SK-N-SH treated with all-trans-retinoic acid at 6 μM for 48 hours (cell line): ENCODE measurements around the gene MOV10L1.
"Not testable (repeated sequence)": the region's sequence is repeated elsewhere in the genome, so short reads cannot be mapped to it uniquely, and the experiment has no call there.

Source experiments
- CSDC2 ChIP-seq: fragments of 250-450 bp; sonication (Bioruptor Pico); IDR thresholded peaks from 2 replicates; pipeline ENCODE4 v1.5.0; 2020; ENCODE audit warnings: mild to moderate bottlenecking, moderate library complexity
- ISL1 ChIP-seq: fragments of 250-450 bp; sonication (Bioruptor Pico); IDR thresholded peaks from 2 replicates; pipeline ENCODE4 v2.1.2; 2022; ENCODE audit warnings: mild to moderate bottlenecking, moderate library complexity
- ZFP3 ChIP-seq: fragments of 250-450 bp; sonication (Bioruptor Pico); IDR thresholded peaks from 2 replicates; pipeline ENCODE4 v1.5.0; 2020; ENCODE audit warnings: mild to moderate bottlenecking, moderate library complexity
- TF ChIP-seq, protein P1 (sequence below): fragments of 250-450 bp; sonication (Bioruptor Pico); IDR thresholded peaks from 2 replicates; pipeline ENCODE4 v1.5.1; 2020; ENCODE audit warnings: low read depth, mild to moderate bottlenecking, moderate library complexity

DNA sequence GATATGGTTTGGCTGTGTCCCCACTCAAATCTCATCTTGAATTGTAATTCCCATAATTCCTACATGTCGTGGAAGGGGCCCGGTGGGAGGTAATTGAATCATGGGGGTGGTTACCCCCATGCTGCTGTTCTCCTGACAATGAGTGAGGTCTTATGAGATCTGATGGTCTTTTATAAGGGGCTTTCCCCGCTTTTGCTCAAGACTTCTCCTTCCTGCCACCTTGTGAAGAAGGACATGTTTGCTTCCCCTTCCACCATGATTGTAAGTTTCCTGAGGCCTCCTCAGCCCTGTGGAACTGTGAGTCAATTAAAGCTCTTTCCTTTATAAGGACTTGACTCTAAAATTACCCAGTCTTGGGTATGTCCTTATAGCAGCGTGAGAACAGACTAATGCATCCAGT, 2.8 kb upstream of the MOV10L1 start:
- not testable (repeated sequence) for TF ChIP-seq ZFP3 (CRISPR knock-in tag); CSDC2; ISL1 (CRISPR knock-in tag)
- TF ChIP-seq, protein P1, sequence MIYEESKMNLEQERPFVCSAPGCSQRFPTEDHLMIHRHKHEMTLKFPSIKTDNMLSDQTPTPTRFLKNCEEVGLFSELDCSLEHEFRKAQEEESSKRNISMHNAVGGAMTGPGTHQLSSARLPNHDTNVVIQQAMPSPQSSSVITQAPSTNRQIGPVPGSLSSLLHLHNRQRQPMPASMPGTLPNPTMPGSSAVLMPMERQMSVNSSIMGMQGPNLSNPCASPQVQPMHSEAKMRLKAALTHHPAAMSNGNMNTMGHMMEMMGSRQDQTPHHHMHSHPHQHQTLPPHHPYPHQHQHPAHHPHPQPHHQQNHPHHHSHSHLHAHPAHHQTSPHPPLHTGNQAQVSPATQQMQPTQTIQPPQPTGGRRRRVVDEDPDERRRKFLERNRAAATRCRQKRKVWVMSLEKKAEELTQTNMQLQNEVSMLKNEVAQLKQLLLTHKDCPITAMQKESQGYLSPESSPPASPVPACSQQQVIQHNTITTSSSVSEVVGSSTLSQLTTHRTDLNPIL (CRISPR knock-in tag) = not testable (repeated sequence)
